Measurements from ENCODE around the gene CARHSP1.
A peak's percentile ranks its signal among the peaks of the same experiment; 100 is the strongest.
"Not testable (repeated sequence)": the region's sequence is repeated elsewhere in the genome, so short reads cannot be mapped to it uniquely, and the experiment has no call there.

Gene CARHSP1

GRCh38 chr16:8868416-8869211, at the start of gene CARHSP1:
Gene CARHSP1, minus strand, starts transcription at chr16:8869006. Its CDS starts 9,678 bp downstream, at chr16:8859328.
- peak within 1 kb of the TSS; percentile 93 for H3K4me3 Mint-ChIP-seq
- no peaks in the 10 kb centered on the region for H3K9me3 Mint-ChIP-seq
- H3K27ac Mint-ChIP-seq: peak within 1 kb of the TSS; percentile 98
- peaks cover 36% of the 10 kb centered on the region for H3K4me1 Mint-ChIP-seq (ENCODE audit: low read depth)
- no peaks in the 10 kb centered on the region for H3K27me3 Mint-ChIP-seq (ENCODE audit: low read depth)
- peak; percentile 84 for DNase-seq (ENCODE audit: low spot score)
- H3K36me3 Mint-ChIP-seq (ENCODE audit: low read depth): peaks cover 15% of the 10 kb centered on the region

GRCh38 chr16:8917336-8917735, 48.5 kb upstream of the CARHSP1 start:
- not testable (repeated sequence) for H3K9me3 Mint-ChIP-seq; DNase-seq (ENCODE audit: low spot score); H3K4me3 Mint-ChIP-seq; H3K27me3 Mint-ChIP-seq (ENCODE audit: low read depth); H3K27ac Mint-ChIP-seq
- Mint-ChIP-seq H3K36me3 (ENCODE audit: low read depth) (peaks cover 77% of the 10 kb centered on the region), H3K4me1 (ENCODE audit: low read depth) (peaks cover 66% of the 10 kb centered on the region)

DNA sequence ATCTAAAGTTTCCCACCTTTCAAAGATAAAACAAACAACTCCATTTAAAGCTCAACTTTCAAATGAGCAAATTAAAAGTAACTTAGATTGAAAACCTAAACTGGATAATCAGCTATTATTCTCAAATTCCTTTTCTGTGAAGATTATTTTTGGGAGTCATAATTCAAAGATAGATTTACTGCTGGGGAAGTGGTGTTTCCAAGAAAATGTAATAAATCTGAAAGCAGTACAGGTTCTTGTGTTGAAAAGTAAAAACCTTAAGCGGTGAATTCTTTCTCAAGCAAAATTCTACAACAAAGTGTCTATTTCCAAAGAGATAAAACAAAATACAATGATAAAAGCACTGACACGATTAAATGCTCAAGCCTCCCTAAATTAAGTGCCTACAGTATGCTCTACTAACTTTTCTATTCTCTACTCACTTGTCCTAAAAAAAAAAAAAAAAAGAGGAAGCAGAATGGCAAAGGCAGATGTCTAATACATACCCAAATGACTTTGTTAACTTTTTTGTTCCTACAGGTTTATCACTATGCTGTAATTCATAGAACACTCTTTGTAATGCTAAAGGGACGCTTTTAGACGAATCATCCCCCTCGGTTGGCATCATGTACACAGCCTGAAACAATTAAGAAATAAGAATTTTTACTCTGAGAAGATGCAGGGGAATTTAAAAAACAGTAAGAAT, 47.9 kb upstream of the CARHSP1 start:
- H3K27me3 Mint-ChIP-seq (ENCODE audit: low read depth): no peaks in the 10 kb centered on the region
- peaks cover 63% of the 10 kb centered on the region for H3K4me1 Mint-ChIP-seq (ENCODE audit: low read depth)
- no peak overlapping the region for H3K27ac Mint-ChIP-seq
- H3K9me3 Mint-ChIP-seq: no peaks in the 10 kb centered on the region
- peaks cover 77% of the 10 kb centered on the region for H3K36me3 Mint-ChIP-seq (ENCODE audit: low read depth)
- H3K4me3 Mint-ChIP-seq: no peak overlapping the region
- DNase-seq (ENCODE audit: low spot score): no peak

GRCh38 chr16:8915722-8916301, 47.0 kb upstream of the CARHSP1 start:
- Mint-ChIP-seq H3K27me3 (ENCODE audit: low read depth) (no peaks in the 10 kb centered on the region), H3K4me1 (ENCODE audit: low read depth) (peaks cover 62% of the 10 kb centered on the region)

GRCh38 chr16:8914098-8914497, 45.3 kb upstream of the CARHSP1 start:
- Mint-ChIP-seq H3K36me3 (ENCODE audit: low read depth) (peaks cover 77% of the 10 kb centered on the region), H3K27ac (no peak overlapping the region), H3K27me3 (ENCODE audit: low read depth) (no peaks in the 10 kb centered on the region), H3K4me3 (no peak overlapping the region), H3K9me3 (no peaks in the 10 kb centered on the region), H3K4me1 (ENCODE audit: low read depth) (peaks cover 54% of the 10 kb centered on the region)
- no peak for DNase-seq (ENCODE audit: low spot score)

More at GRCh38 chr16:8915722-8916301, 47.0 kb upstream of the CARHSP1 start:
- Mint-ChIP-seq H3K27ac (peak overlapping the region; percentile 5), H3K9me3 (no peaks in the 10 kb centered on the region), H3K36me3 (ENCODE audit: low read depth) (peaks cover 77% of the 10 kb centered on the region), H3K4me3 (no peak overlapping the region)
- DNase-seq (ENCODE audit: low spot score): no peak

DNA sequence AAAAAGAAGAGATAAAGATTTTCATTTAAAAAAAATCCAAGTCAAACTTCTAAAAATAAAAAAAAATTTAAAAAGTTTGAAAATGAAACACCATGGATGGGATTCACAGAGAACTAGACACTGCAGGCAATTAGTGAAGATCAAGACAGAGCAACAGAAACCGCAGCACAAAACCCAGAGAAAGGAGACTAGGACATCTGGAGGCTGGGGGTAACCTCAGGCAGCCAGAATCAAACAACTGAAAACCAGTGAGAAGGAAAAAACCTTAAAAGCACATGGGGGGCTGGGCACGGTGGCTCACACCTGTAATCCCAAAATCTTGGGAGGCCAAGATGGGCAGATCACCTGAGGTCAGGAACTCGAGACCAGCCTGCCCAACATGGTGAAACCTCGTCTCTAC, 44.0 kb upstream of the CARHSP1 start:
- Mint-ChIP-seq H3K9me3 (no peaks in the 10 kb centered on the region), H3K27me3 (ENCODE audit: low read depth) (no peaks in the 10 kb centered on the region), H3K36me3 (ENCODE audit: low read depth) (peaks cover 79% of the 10 kb centered on the region), H3K4me1 (ENCODE audit: low read depth) (peaks cover 53% of the 10 kb centered on the region), H3K4me3 (no peak overlapping the region), H3K27ac (peak overlapping the region; percentile 39)
- no peak for DNase-seq (ENCODE audit: low spot score)

- peak overlapping the region; percentile 42 for H3K27ac Mint-ChIP-seq
- H3K36me3 Mint-ChIP-seq (ENCODE audit: low read depth): peaks cover 76% of the 10 kb centered on the region
- H3K9me3 Mint-ChIP-seq: no peaks in the 10 kb centered on the region
- peaks cover 43% of the 10 kb centered on the region for H3K4me1 Mint-ChIP-seq (ENCODE audit: low read depth)
- no peak overlapping the region for H3K4me3 Mint-ChIP-seq
- H3K27me3 Mint-ChIP-seq (ENCODE audit: low read depth): no peaks in the 10 kb centered on the region
- DNase-seq (ENCODE audit: low spot score): no peak
These were observed 42.0 kb upstream of the CARHSP1 start for GRCh38 chr16:8910811-8911210.

- no peak overlapping the region for H3K4me3 Mint-ChIP-seq
- peaks cover 76% of the 10 kb centered on the region for H3K36me3 Mint-ChIP-seq (ENCODE audit: low read depth)
- H3K27me3 Mint-ChIP-seq (ENCODE audit: low read depth): no peaks in the 10 kb centered on the region
- H3K9me3 Mint-ChIP-seq: no peaks in the 10 kb centered on the region
- H3K27ac Mint-ChIP-seq: no peak overlapping the region
- H3K4me1 Mint-ChIP-seq (ENCODE audit: low read depth): peaks cover 32% of the 10 kb centered on the region
- no peak for DNase-seq (ENCODE audit: low spot score)
These were observed 40.1 kb upstream of the CARHSP1 start for GRCh38 chr16:8908810-8909468.

DNA sequence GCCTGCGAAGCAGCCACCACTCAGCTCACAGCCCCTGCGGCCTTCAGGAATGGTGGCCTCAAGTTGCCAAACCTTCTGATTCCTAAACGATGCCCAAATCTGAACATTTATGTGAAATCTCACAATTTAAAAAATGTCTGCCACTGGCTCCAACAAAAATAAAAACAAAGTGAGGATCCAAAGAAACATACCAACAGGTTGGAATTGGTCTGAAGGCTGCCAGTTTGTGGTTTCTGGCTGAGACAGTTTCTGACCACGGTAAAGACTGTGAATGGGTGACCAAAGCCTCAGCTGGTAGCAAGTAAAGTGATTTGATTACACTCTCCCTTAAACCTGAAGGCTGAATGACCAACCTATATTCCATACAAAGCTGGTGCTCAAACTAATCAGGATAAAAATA, 38.3 kb upstream of the CARHSP1 start:
- no peak for DNase-seq (ENCODE audit: low spot score)
- Mint-ChIP-seq H3K9me3 (no peaks in the 10 kb centered on the region), H3K4me3 (no peak overlapping the region), H3K27ac (no peak overlapping the region), H3K36me3 (ENCODE audit: low read depth) (peaks cover 74% of the 10 kb centered on the region), H3K27me3 (ENCODE audit: low read depth) (no peaks in the 10 kb centered on the region), H3K4me1 (ENCODE audit: low read depth) (peaks cover 25% of the 10 kb centered on the region)

GRCh38 chr16:8905795-8906591, 37.2 kb upstream of the CARHSP1 start:
- no peak overlapping the region for H3K27ac Mint-ChIP-seq
- H3K36me3 Mint-ChIP-seq (ENCODE audit: low read depth): peaks cover 75% of the 10 kb centered on the region
- H3K9me3 Mint-ChIP-seq: no peaks in the 10 kb centered on the region
- no peak overlapping the region for H3K4me3 Mint-ChIP-seq
- H3K4me1 Mint-ChIP-seq (ENCODE audit: low read depth): peaks cover 19% of the 10 kb centered on the region
- no peaks in the 10 kb centered on the region for H3K27me3 Mint-ChIP-seq (ENCODE audit: low read depth)
- no peak for DNase-seq (ENCODE audit: low spot score)

GRCh38 chr16:8905168-8905762, 36.5 kb upstream of the CARHSP1 start:
- Mint-ChIP-seq H3K27me3 (ENCODE audit: low read depth) (no peaks in the 10 kb centered on the region), H3K4me3 (no peak overlapping the region), H3K4me1 (ENCODE audit: low read depth) (peaks cover 13% of the 10 kb centered on the region), H3K9me3 (no peaks in the 10 kb centered on the region), H3K36me3 (ENCODE audit: low read depth) (peaks cover 75% of the 10 kb centered on the region), H3K27ac (no peak overlapping the region)
- DNase-seq (ENCODE audit: low spot score): no peak

GRCh38 chr16:8904018-8904430, 35.2 kb upstream of the CARHSP1 start:
- H3K4me1 Mint-ChIP-seq (ENCODE audit: low read depth): peaks cover 8% of the 10 kb centered on the region
- DNase-seq (ENCODE audit: low spot score): no peak
- H3K27me3 Mint-ChIP-seq (ENCODE audit: low read depth): no peaks in the 10 kb centered on the region

DNA sequence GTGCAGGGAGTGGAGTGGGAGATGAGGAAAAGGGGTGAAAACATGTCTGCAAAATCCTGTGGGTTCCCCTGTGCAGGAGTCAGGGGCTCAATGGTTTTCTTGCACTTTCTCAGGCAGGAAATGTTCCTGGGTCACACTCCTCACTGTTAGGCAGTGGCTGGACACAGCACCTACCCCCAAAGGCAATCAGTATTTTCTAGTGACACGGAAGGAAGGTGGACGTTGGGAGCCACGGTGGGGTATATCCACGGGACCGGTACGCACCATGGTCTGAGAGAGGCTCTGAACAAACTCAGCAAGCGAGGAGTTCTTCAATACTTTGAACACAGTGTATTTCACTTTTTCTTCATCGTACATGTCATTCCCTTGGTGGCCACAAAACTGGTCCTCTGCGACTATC, 34.2 kb upstream of the CARHSP1 start:
- Mint-ChIP-seq H3K4me1 (ENCODE audit: low read depth) (no peaks in the 10 kb centered on the region), H3K4me3 (no peak overlapping the region), H3K36me3 (ENCODE audit: low read depth) (peaks cover 83% of the 10 kb centered on the region), H3K27me3 (ENCODE audit: low read depth) (no peaks in the 10 kb centered on the region), H3K9me3 (no peaks in the 10 kb centered on the region), H3K27ac (no peak overlapping the region)
- no peak for DNase-seq (ENCODE audit: low spot score)

More at GRCh38 chr16:8904018-8904430, 35.2 kb upstream of the CARHSP1 start:
- H3K36me3 Mint-ChIP-seq (ENCODE audit: low read depth): peaks cover 82% of the 10 kb centered on the region
- no peaks in the 10 kb centered on the region for H3K9me3 Mint-ChIP-seq
- no peak overlapping the region for H3K27ac Mint-ChIP-seq
- no peak overlapping the region for H3K4me3 Mint-ChIP-seq

All from T-helper 2 cell treated with Interferon-gamma antibody and Interleukin-4, amounts not matched to agents 5 μg/mL and 100 μg/mL, for 36 hours (primary cell).